Breast epithelium (tissue), 4 donors: ENCODE data around the gene ASB10. TPM values are rescaled to one million over a fixed set of nuclear protein-coding genes. Genes with fewer than 3 reads are reported as not detected.

ENCODE experiments used
- DNase-seq, 2 donors: peaks; one replicate each; pipeline ENCODE4 v3.0.0-alpha.2; 2019; ENCODE audit warnings: low spot score in 2 of 2
- H3K27ac ChIP-seq, 2 donors: fragments of 200-600 bp; sonication (generic) in 1 of 2; one replicate each; pipeline ENCODE4 v1.5.1; 2016 to 2019; ENCODE audit warnings: mild to moderate bottlenecking in 1 of 2
- H3K27me3 ChIP-seq, 2 donors: fragments of 200-600 bp; sonication (generic) in 1 of 2; one replicate each; pipeline versions ENCODE4 v1.5.1 to v1.6.0; 2017 to 2019; ENCODE audit warnings: control low read depth in 1 of 2, mild to moderate bottlenecking in 1 of 2
- H3K36me3 ChIP-seq: fragments of 200-600 bp; one replicate; pipeline ENCODE4 v1.5.1; 2019
- H3K4me1 ChIP-seq, 2 donors: fragments of 200-600 bp; sonication (generic); one replicate each; pipeline ENCODE4 v1.5.1; 2016 to 2019; ENCODE audit warnings: control low read depth in 1 of 2
- H3K4me3 ChIP-seq, 3 donors: fragments of 200-600 bp; sonication (generic); 1 replicate in 2 of 3; 2 replicates in 1 of 3; pipeline ENCODE4 v1.5.1; 2016 to 2019; ENCODE audit warnings: mild to moderate bottlenecking in 3 of 3, moderate library complexity in 2 of 3
- H3K9me3 ChIP-seq, 2 donors: fragments of 200-600 bp; sonication (generic) in 1 of 2; one replicate each; pipeline ENCODE4 v1.5.1; 2016 to 2019; ENCODE audit warnings: control low read depth in 1 of 2
- POLR2A ChIP-seq: fragments of 450-650 bp; IDR thresholded peaks from one replicate; pipeline ENCODE4 v1.6.1; 2016; ENCODE audit warnings: antibody characterized with exemption, mild to moderate bottlenecking, moderate library complexity
- POLR2AphosphoS5 ChIP-seq, 3 donors: sonication (generic); formaldehyde crosslinking; IDR thresholded peaks; one replicate each; pipeline ENCODE4 v1.6.1; 2017; ENCODE audit warnings: antibody characterized with exemption in 3 of 3
- intact Hi-C: fragments of 100-400 bp; cut with DNase I; formaldehyde crosslinking; loops from one replicate; pipeline ENCODE4 v1.15.1; 2023; ENCODE audit warnings: low total_unique reads
- total RNA-seq, 3 donors: library from RNA; depleted of rRNA; stranded (reverse); fragments of >200 nt; gene quantifications; one replicate each; pipeline ENCODE4 v1.1.0, GENCODE V29; 2016
- TF ChIP-seq, protein P1 (sequence below), 3 donors: fragments of 450-650 bp; IDR thresholded peaks; one replicate each; pipeline ENCODE4 v1.5.1; 2016 to 2017; ENCODE audit warnings: antibody characterized with exemption in 3 of 3, mild to moderate bottlenecking in 3 of 3, moderate library complexity in 3 of 3

ASB10 gene
- not detected for total RNA-seq

- intact Hi-C loops, result no loop called here
- Histone ChIP-seq H3K27ac (no peak within 1 kb of the TSS), H3K4me1 (no peaks in the 10 kb centered on the region), H3K36me3 (no peaks in the 10 kb centered on the region), H3K9me3 (no peaks in the 10 kb centered on the region), H3K27me3 (no peaks in the 10 kb centered on the region), H3K4me3 (no peak within 1 kb of the TSS)
- no peak for DNase-seq
- no peak for TF ChIP-seq POLR2AphosphoS5 (IDR thresholded peaks at IDR 0.05)
- TF ChIP-seq, protein P1, sequence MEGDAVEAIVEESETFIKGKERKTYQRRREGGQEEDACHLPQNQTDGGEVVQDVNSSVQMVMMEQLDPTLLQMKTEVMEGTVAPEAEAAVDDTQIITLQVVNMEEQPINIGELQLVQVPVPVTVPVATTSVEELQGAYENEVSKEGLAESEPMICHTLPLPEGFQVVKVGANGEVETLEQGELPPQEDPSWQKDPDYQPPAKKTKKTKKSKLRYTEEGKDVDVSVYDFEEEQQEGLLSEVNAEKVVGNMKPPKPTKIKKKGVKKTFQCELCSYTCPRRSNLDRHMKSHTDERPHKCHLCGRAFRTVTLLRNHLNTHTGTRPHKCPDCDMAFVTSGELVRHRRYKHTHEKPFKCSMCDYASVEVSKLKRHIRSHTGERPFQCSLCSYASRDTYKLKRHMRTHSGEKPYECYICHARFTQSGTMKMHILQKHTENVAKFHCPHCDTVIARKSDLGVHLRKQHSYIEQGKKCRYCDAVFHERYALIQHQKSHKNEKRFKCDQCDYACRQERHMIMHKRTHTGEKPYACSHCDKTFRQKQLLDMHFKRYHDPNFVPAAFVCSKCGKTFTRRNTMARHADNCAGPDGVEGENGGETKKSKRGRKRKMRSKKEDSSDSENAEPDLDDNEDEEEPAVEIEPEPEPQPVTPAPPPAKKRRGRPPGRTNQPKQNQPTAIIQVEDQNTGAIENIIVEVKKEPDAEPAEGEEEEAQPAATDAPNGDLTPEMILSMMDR (IDR thresholded peaks at IDR 0.05), result no peak
- no peak for TF ChIP-seq POLR2A
Measured at GRCh38 chr7:151186640-151187408, at the start of gene ASB10. Gene ASB10 (minus strand): TSS chr7:151187250. CDS start chr7:151187130, 120 bp downstream.

- intact Hi-C loops, result no loop called here
- Histone ChIP-seq H3K4me3 (no peak overlapping the region), H3K27me3 (no peaks in the 10 kb centered on the region), H3K36me3 (no peaks in the 10 kb centered on the region), H3K27ac (peak overlapping the region; percentile 28 to 67), H3K9me3 (no peaks in the 10 kb centered on the region), H3K4me1 (peaks cover 8 to 11% of the 10 kb centered on the region in 2 donors)
- TF ChIP-seq POLR2AphosphoS5 (IDR thresholded peaks at IDR 0.05) (no peak), POLR2A (no peak)
- TF ChIP-seq, protein P1 (IDR thresholded peaks at IDR 0.05), result no peak
- DNase-seq, result no peak
Measured at GRCh38 chr7:151236406-151236805, 49.4 kb upstream of the ASB10 start.

GRCh38 chr7:151235091-151235787, 48.2 kb upstream of the ASB10 start:
- Histone ChIP-seq H3K36me3 (no peaks in the 10 kb centered on the region), H3K27me3 (no peaks in the 10 kb centered on the region), H3K4me3 (no peak overlapping the region), H3K9me3 (no peaks in the 10 kb centered on the region), H3K4me1 (peaks cover 9 to 11% of the 10 kb centered on the region in 2 donors), H3K27ac (peak overlapping the region in 1 of 2 donors; percentile 28)
- TF ChIP-seq, protein P1 (IDR thresholded peaks at IDR 0.05), result no peak
- TF ChIP-seq POLR2AphosphoS5 (IDR thresholded peaks at IDR 0.05) (no peak), POLR2A (no peak)
- no peak for DNase-seq
- intact Hi-C loops, result no loop called here

DNA sequence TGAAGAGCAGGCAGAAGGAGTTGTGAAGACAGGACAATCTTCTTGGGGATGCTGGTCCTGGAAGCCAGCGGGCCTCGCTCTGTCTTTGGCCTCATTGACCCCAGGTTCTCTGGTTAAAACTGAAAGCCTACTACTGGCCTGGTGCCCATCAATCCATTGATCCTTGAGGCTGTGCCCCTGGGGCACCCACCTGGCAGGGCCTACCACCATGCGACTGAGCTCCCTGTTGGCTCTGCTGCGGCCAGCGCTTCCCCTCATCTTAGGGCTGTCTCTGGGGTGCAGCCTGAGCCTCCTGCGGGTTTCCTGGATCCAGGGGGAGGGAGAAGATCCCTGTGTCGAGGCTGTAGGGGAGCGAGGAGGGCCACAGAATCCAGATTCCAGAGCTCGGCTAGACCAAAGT, 46.8 kb upstream of the ASB10 start:
- Histone ChIP-seq H3K4me3 (peak overlapping the region in 2 of 3 donors; percentile 91 to 97), H3K4me1 (peaks cover 9 to 11% of the 10 kb centered on the region in 2 donors), H3K27ac (peak overlapping the region in 1 of 2 donors; percentile 86), H3K36me3 (no peaks in the 10 kb centered on the region), H3K9me3 (no peaks in the 10 kb centered on the region), H3K27me3 (no peaks in the 10 kb centered on the region)
- TF ChIP-seq, protein P1 (IDR thresholded peaks at IDR 0.05), result no peak
- TF ChIP-seq POLR2A (no peak), POLR2AphosphoS5 (IDR thresholded peaks at IDR 0.05) (no peak)
- intact Hi-C loops, result no loop called here
- DNase-seq, result no peak
